Amniotic epithelial cell (primary cell): ENCODE results near the gene NBEAL2.

Experiments
- DNase-seq: peaks from one replicate; pipeline ENCODE4 v3.0.0-alpha.2; 2010; ENCODE audit warnings: low read depth

The NBEAL2 gene

GRCh38 chr3:46986782-46987310, 7.4 kb downstream of the NBEAL2 start:
- DNase-seq, result no peak

- DNase-seq, result peak; percentile 60
These were observed 7.9 kb downstream of the NBEAL2 start for GRCh38 chr3:46987319-46987742.

GRCh38 chr3:46987743-46988401, 8.4 kb downstream of the NBEAL2 start:
- peak; percentile 61 for DNase-seq

GRCh38 chr3:46988616-46989015, 9.2 kb downstream of the NBEAL2 start:
- DNase-seq, result no peak

- no peak for DNase-seq
These were observed 9.8 kb downstream of the NBEAL2 start for GRCh38 chr3:46989146-46989810.

- DNase-seq, result no peak
These were observed 11.3 kb downstream of the NBEAL2 start for GRCh38 chr3:46990573-46991374.

- DNase-seq, result no peak
These were observed 12.1 kb downstream of the NBEAL2 start for GRCh38 chr3:46991406-46992165.

- DNase-seq, result no peak
These were observed 12.8 kb downstream of the NBEAL2 start for GRCh38 chr3:46992231-46992630.

GRCh38 chr3:46993292-46993691, 13.8 kb downstream of the NBEAL2 start:
- DNase-seq, result no peak

- no peak for DNase-seq
These were observed 14.5 kb downstream of the NBEAL2 start for GRCh38 chr3:46993986-46994385.

GRCh38 chr3:46994801-46995731, 15.6 kb downstream of the NBEAL2 start:
- no peak for DNase-seq

GRCh38 chr3:46995901-46996562, 16.6 kb downstream of the NBEAL2 start:
- no peak for DNase-seq

GRCh38 chr3:46996689-46997452, 17.4 kb downstream of the NBEAL2 start:
- peak; percentile 61 for DNase-seq

GRCh38 chr3:46997453-46998091, 18.1 kb downstream of the NBEAL2 start:
- no peak for DNase-seq

GRCh38 chr3:46998121-46998851, 18.8 kb downstream of the NBEAL2 start:
- DNase-seq, result peak; percentile 63

GRCh38 chr3:46998852-46999515, 19.5 kb downstream of the NBEAL2 start:
- no peak for DNase-seq

GRCh38 chr3:46999516-47000197, 20.2 kb downstream of the NBEAL2 start:
- DNase-seq, result no peak
